ENCODE measurements around the gene LSAMP.
"Not testable (repeated sequence)": the region's sequence is repeated elsewhere in the genome, so short reads cannot be mapped to it uniquely, and the experiment has no call there.

LSAMP gene

GRCh38 chr3:115792206-115792955, 652.9 kb downstream of the LSAMP start:
- DNase-seq (ENCODE audit: low spot score), result peak; percentile 83

GRCh38 chr3:115791271-115792153, 653.8 kb downstream of the LSAMP start:
- not testable (repeated sequence) for DNase-seq (ENCODE audit: low spot score)

GRCh38 chr3:115790759-115791158, 654.5 kb downstream of the LSAMP start:
- DNase-seq (ENCODE audit: low spot score), result peak; percentile 69

GRCh38 chr3:115789481-115789880, 655.8 kb downstream of the LSAMP start:
- no peak for DNase-seq (ENCODE audit: low spot score)

GRCh38 chr3:115788921-115789470, 656.3 kb downstream of the LSAMP start:
- no peak for DNase-seq (ENCODE audit: low spot score)

- no peak for DNase-seq (ENCODE audit: low spot score)
These were observed 657.5 kb downstream of the LSAMP start for GRCh38 chr3:115787818-115788217.

GRCh38 chr3:115785782-115786181, 659.5 kb downstream of the LSAMP start:
- no peak for DNase-seq (ENCODE audit: low spot score)

GRCh38 chr3:115784739-115785536, 660.3 kb downstream of the LSAMP start:
- no peak for DNase-seq (ENCODE audit: low spot score)

GRCh38 chr3:115783938-115784738, 661.1 kb downstream of the LSAMP start:
- peak; percentile 95 for DNase-seq (ENCODE audit: low spot score)

- DNase-seq (ENCODE audit: low spot score), result not testable (repeated sequence)
These were observed 661.9 kb downstream of the LSAMP start for GRCh38 chr3:115783426-115783825.

- no peak for DNase-seq (ENCODE audit: low spot score)
These were observed 666.3 kb downstream of the LSAMP start for GRCh38 chr3:115779011-115779410.

- no peak for DNase-seq (ENCODE audit: low spot score)
These were observed 672.3 kb downstream of the LSAMP start for GRCh38 chr3:115772951-115773350.

- no peak for DNase-seq (ENCODE audit: low spot score)
These were observed 676.6 kb downstream of the LSAMP start for GRCh38 chr3:115768661-115769060.

GRCh38 chr3:115766587-115767482, 678.5 kb downstream of the LSAMP start:
- no peak for DNase-seq (ENCODE audit: low spot score)

- no peak for DNase-seq (ENCODE audit: low spot score)
These were observed 683.4 kb downstream of the LSAMP start for GRCh38 chr3:115761927-115762305.

- no peak for DNase-seq (ENCODE audit: low spot score)
These were observed 684.6 kb downstream of the LSAMP start for GRCh38 chr3:115760716-115761115.

GRCh38 chr3:115758076-115758763, 687.1 kb downstream of the LSAMP start:
- DNase-seq (ENCODE audit: low spot score), result no peak

GRCh38 chr3:115752978-115753377, 692.3 kb downstream of the LSAMP start:
- DNase-seq (ENCODE audit: low spot score), result not testable (repeated sequence)
